Calu3 (cell line): Measurements from ENCODE around the gene TMEM214. TPM values are rescaled to one million over a fixed set of nuclear protein-coding genes. Genes with fewer than 3 reads are reported as not detected.

Source experiments
- BruUV-seq: library from RNA; stranded (reverse); fragments of 400-500 nt; replicated peaks from 2 replicates; lab custom pipeline; 2021; lab: Mats Ljungman, UMichigan
- CTCF ChIA-PET: fragments of 300-600 bp; sonication (Branson Sonifier 250); formaldehyde crosslinking; loops from one replicate; lab custom pipeline; 2022; ENCODE audit warnings: antibody characterized with exemption; lab: Charles Lee
- DNase-seq: peaks from one replicate; pipeline ENCODE4 v3.0.0; 2022
- H3K27ac Mint-ChIP-seq: one replicate; pipeline ENCODE4 v1.8.0; 2022; ENCODE audit warnings: mixed read lengths; ENCODE audit not compliant: unreplicated experiment
- H3K27me3 Mint-ChIP-seq: one replicate; pipeline ENCODE4 v1.8.0; 2022; ENCODE audit warnings: mixed read lengths; ENCODE audit not compliant: unreplicated experiment
- H3K36me3 Mint-ChIP-seq: one replicate; pipeline ENCODE4 v1.8.0; 2022; ENCODE audit warnings: mild to moderate bottlenecking, moderate library complexity, mixed read lengths; ENCODE audit not compliant: insufficient read depth, unreplicated experiment
- H3K4me1 Mint-ChIP-seq: one replicate; pipeline ENCODE4 v1.8.0; 2022; ENCODE audit warnings: mild to moderate bottlenecking, low read depth, mixed read lengths; ENCODE audit not compliant: unreplicated experiment
- H3K4me3 Mint-ChIP-seq: one replicate; pipeline ENCODE4 v1.8.0; 2022; ENCODE audit warnings: mild to moderate bottlenecking, low read depth, moderate library complexity, mixed read lengths; ENCODE audit not compliant: unreplicated experiment
- H3K9me3 Mint-ChIP-seq: one replicate; pipeline ENCODE4 v1.8.0; 2022; ENCODE audit warnings: low read depth, mixed read lengths; ENCODE audit not compliant: unreplicated experiment
- CTCF ChIP-seq: fragments of 200-600 bp; IDR thresholded peaks from one replicate; pipeline ENCODE4 v1.8.0; 2022; ENCODE audit warnings: antibody characterized with exemption; ENCODE audit not compliant: unreplicated experiment
- intact Hi-C: fragments of 100-400 bp; cut with micrococcal nuclease; formaldehyde crosslinking; loops from one replicate; pipeline ENCODE4 v1.10.0; 2022; ENCODE audit not compliant: unreplicated experiment
- total RNA-seq: library from RNA; stranded (reverse); gene quantifications from 2 replicates; pipeline ENCODE4 v1.2.3, GENCODE V29; 2022

TMEM214 gene
- total RNA-seq, 1 experiment from 2014 or later: 79.6 TPM

- H3K36me3 Mint-ChIP-seq: peaks cover 44% of the 10 kb centered on the region
- no peak overlapping the region for H3K27ac Mint-ChIP-seq
- CTCF ChIA-PET: no interaction called here
Observed at GRCh38 chr2:27029051-27029450, 3.7 kb upstream of the TMEM214 start.

GRCh38 chr2:27033253-27033852 is 588 bp downstream of the TMEM214 start:
- intact Hi-C loops: loop anchor here (2.0 kb wide), 1 partner anchor 17 kb away; the partner anchor contains the start of gene AGBL5
- H3K27me3 Mint-ChIP-seq: no peaks in the 10 kb centered on the region
- no peak for DNase-seq
- H3K27ac Mint-ChIP-seq: peak overlapping the region; percentile 61
- peak overlapping the region; percentile 94 for H3K4me3 Mint-ChIP-seq
- H3K4me1 Mint-ChIP-seq: peaks cover 24% of the 10 kb centered on the region
- BruUV-seq: TSS peak; percentile 50
- CTCF ChIA-PET: interaction anchor here (0.9 to 1.1 kb wide), 4 partner anchors 17 to 71 kb away, joined by 3 to 6 read pairs (median 4); no protein-coding TSS in a partner anchor
- no peaks in the 10 kb centered on the region for H3K9me3 Mint-ChIP-seq
- TF ChIP-seq CTCF: no peak
- peaks cover 53% of the 10 kb centered on the region for H3K36me3 Mint-ChIP-seq

More at GRCh38 chr2:27029051-27029450, 3.7 kb upstream of the TMEM214 start:
- H3K4me1 Mint-ChIP-seq: peaks cover 20% of the 10 kb centered on the region
- BruUV-seq: no TSS peak
- TF ChIP-seq CTCF: no peak
- no peaks in the 10 kb centered on the region for H3K9me3 Mint-ChIP-seq
- no peak for DNase-seq
- intact Hi-C loops: no loop called here
- H3K27me3 Mint-ChIP-seq: no peaks in the 10 kb centered on the region
- H3K4me3 Mint-ChIP-seq: no peak overlapping the region

- intact Hi-C loops: no loop called here
- Mint-ChIP-seq H3K4me3 (no peak overlapping the region), H3K36me3 (peaks cover 49% of the 10 kb centered on the region), H3K27me3 (no peaks in the 10 kb centered on the region), H3K9me3 (no peaks in the 10 kb centered on the region), H3K4me1 (peaks cover 12% of the 10 kb centered on the region), H3K27ac (no peak overlapping the region)
- CTCF ChIA-PET: interaction anchor here (1.9 kb wide), 1 partner anchor 13 kb away, joined by 6 read pairs; the partner anchor contains the start of gene AGBL5
- no peak for DNase-seq
- no peak for TF ChIP-seq CTCF
- BruUV-seq: no TSS peak
Observed at GRCh38 chr2:27038012-27038411, 5.2 kb downstream of the TMEM214 start.

GRCh38 chr2:27038631-27039339 is 6.0 kb downstream of the TMEM214 start:
- Mint-ChIP-seq H3K9me3 (no peaks in the 10 kb centered on the region), H3K27me3 (no peaks in the 10 kb centered on the region), H3K27ac (no peak overlapping the region), H3K36me3 (peaks cover 41% of the 10 kb centered on the region), H3K4me3 (no peak overlapping the region), H3K4me1 (peaks cover 8% of the 10 kb centered on the region)
- CTCF ChIA-PET: interaction anchor here (1.9 kb wide), 1 partner anchor 12 kb away, joined by 6 read pairs; the partner anchor contains the start of gene AGBL5
- no TSS peak for BruUV-seq
- DNase-seq: no peak
- intact Hi-C loops: no loop called here
- no peak for TF ChIP-seq CTCF
